ENCODE measurements around the gene PFN3. TPM values are rescaled to one million over a fixed set of nuclear protein-coding genes. Genes with fewer than 3 reads are reported as not detected.

The PFN3 gene
- total RNA-seq, 1 donor from 2014 or later = not detected

GRCh38 chr5:177430972-177431316 is 30.5 kb upstream of the PFN3 start:
- Histone ChIP-seq H3K79me2 (ENCODE audit: insufficient read depth, low read length) (peaks cover 38% of the 10 kb centered on the region), H4K20me1 (ENCODE audit: insufficient read depth, low read length) (peaks cover 44% of the 10 kb centered on the region), H3K9me3 (ENCODE audit: insufficient read depth, low read depth, low read length) (no peaks in the 10 kb centered on the region), H2AFZ (ENCODE audit: low read depth, low read length) (no peak overlapping the region), H3K27me3 (ENCODE audit: insufficient read depth, low read length) (no peaks in the 10 kb centered on the region), H3K4me1 (ENCODE audit: insufficient read depth, low read length) (peaks cover 8% of the 10 kb centered on the region), H3K4me3 (ENCODE audit: insufficient read depth, low read depth, low read length) (no peak overlapping the region), H3K4me2 (ENCODE audit: low read length) (no peak overlapping the region), H3K27ac (ENCODE audit: low read depth, low read length) (no peak overlapping the region), H3K9ac (ENCODE audit: low read length) (no peak overlapping the region), H3K36me3 (ENCODE audit: insufficient read depth, low read length) (peaks cover 4% of the 10 kb centered on the region)
- no peak for FAIRE-seq
- Mint-ChIP-seq H3K27me3 (ENCODE audit: low read depth, unreplicated experiment) (no peaks in the 10 kb centered on the region), H3K36me3 (ENCODE audit: low read depth, unreplicated experiment) (peaks cover 8% of the 10 kb centered on the region), H3K4me1 (ENCODE audit: low read depth, unreplicated experiment) (peaks cover 9% of the 10 kb centered on the region), H3K9me3 (ENCODE audit: unreplicated experiment) (no peaks in the 10 kb centered on the region), H3K4me3 (ENCODE audit: unreplicated experiment) (no peak overlapping the region), H3K27ac (ENCODE audit: unreplicated experiment) (no peak overlapping the region)
- DNase-seq (ENCODE audit: low read depth) = no peak
- TF ChIP-seq CTCF (IDR thresholded peaks at IDR 0.05; ENCODE audit: insufficient read depth, low read depth, low read length) (no peak), EZH2 (IDR thresholded peaks at IDR 0.05; ENCODE audit: insufficient read depth, low read length) (no peak)

GRCh38 chr5:177430140-177430951 is 29.9 kb upstream of the PFN3 start:
- H3K27ac Mint-ChIP-seq (ENCODE audit: unreplicated experiment) = no peak overlapping the region
- peaks cover 9% of the 10 kb centered on the region for H3K4me1 Mint-ChIP-seq (ENCODE audit: low read depth, unreplicated experiment)
- TF ChIP-seq CTCF (IDR thresholded peaks at IDR 0.05; ENCODE audit: insufficient read depth, low read depth, low read length) (no peak), EZH2 (IDR thresholded peaks at IDR 0.05; ENCODE audit: insufficient read depth, low read length) (no peak)

More at GRCh38 chr5:177430140-177430951, 29.9 kb upstream of the PFN3 start:
- Histone ChIP-seq H4K20me1 (ENCODE audit: insufficient read depth, low read length) (peaks cover 44% of the 10 kb centered on the region), H3K4me1 (ENCODE audit: insufficient read depth, low read length) (peaks cover 13% of the 10 kb centered on the region), H2AFZ (ENCODE audit: low read depth, low read length) (no peak overlapping the region), H3K27ac (ENCODE audit: low read depth, low read length) (no peak overlapping the region), H3K9me3 (ENCODE audit: insufficient read depth, low read depth, low read length) (no peaks in the 10 kb centered on the region), H3K27me3 (ENCODE audit: insufficient read depth, low read length) (no peaks in the 10 kb centered on the region), H3K4me2 (ENCODE audit: low read length) (no peak overlapping the region), H3K36me3 (ENCODE audit: insufficient read depth, low read length) (peaks cover 4% of the 10 kb centered on the region), H3K9ac (ENCODE audit: low read length) (no peak overlapping the region), H3K79me2 (ENCODE audit: insufficient read depth, low read length) (peaks cover 38% of the 10 kb centered on the region), H3K4me3 (ENCODE audit: insufficient read depth, low read depth, low read length) (no peak overlapping the region)
- no peak for FAIRE-seq
- Mint-ChIP-seq H3K27me3 (ENCODE audit: low read depth, unreplicated experiment) (no peaks in the 10 kb centered on the region), H3K4me3 (ENCODE audit: unreplicated experiment) (no peak overlapping the region), H3K9me3 (ENCODE audit: unreplicated experiment) (no peaks in the 10 kb centered on the region), H3K36me3 (ENCODE audit: low read depth, unreplicated experiment) (peaks cover 7% of the 10 kb centered on the region)
- no peak for DNase-seq (ENCODE audit: low read depth)

All from astrocyte (in vitro differentiated cells and primary cell).